Mesendoderm (in vitro differentiated cells): Measurements from ENCODE around the gene ENTPD3.

Experiments
- DNase-seq: peaks from one replicate; pipeline ENCODE4 v3.0.0; 2013
- H2AK5ac ChIP-seq: 2 replicates; pipeline ENCODE4 v1.6.1; 2013; ENCODE audit warnings: low read length, inconsistent platforms
- H2BK120ac ChIP-seq: 2 replicates; pipeline ENCODE4 v1.6.1; 2013; ENCODE audit warnings: low read depth, mild to moderate bottlenecking, low read length, moderate library complexity, mixed read lengths
- H2BK15ac ChIP-seq: replicated peaks from 2 replicates; pipeline ENCODE4 v1.6.1; 2013; ENCODE audit warnings: low read depth, mild to moderate bottlenecking, moderate library complexity
- H2BK5ac ChIP-seq: 2 replicates; pipeline ENCODE4 v1.6.1; 2013; ENCODE audit warnings: low read length, inconsistent platforms
- H3K18ac ChIP-seq: 2 replicates; pipeline ENCODE4 v1.6.1; 2013; ENCODE audit warnings: mild to moderate bottlenecking, low read length, mixed read lengths
- H3K23ac ChIP-seq: one replicate; pipeline ENCODE4 v1.6.1; 2013; ENCODE audit warnings: low read length
- H3K27ac ChIP-seq: 2 replicates; pipeline ENCODE4 v1.5.1; 2013; ENCODE audit warnings: low read depth, mild to moderate bottlenecking, inconsistent platforms, low read length, moderate library complexity
- H3K27me3 ChIP-seq: 2 replicates; pipeline ENCODE4 v1.6.1; 2013; ENCODE audit warnings: low read length, control low read depth, mild to moderate bottlenecking, inconsistent platforms; ENCODE audit not compliant: insufficient read depth, poor library complexity
- H3K36me3 ChIP-seq: 2 replicates; pipeline ENCODE4 v1.6.1; 2013; ENCODE audit warnings: low read length, inconsistent platforms; ENCODE audit not compliant: control insufficient read depth, insufficient read depth
- H3K4ac ChIP-seq: one replicate; pipeline ENCODE4 v1.6.1; 2013; ENCODE audit warnings: low read depth, mild to moderate bottlenecking, low read length, moderate library complexity
- H3K4me1 ChIP-seq: 2 replicates; pipeline ENCODE4 v1.6.1; 2013; ENCODE audit warnings: low read depth, low read length, inconsistent platforms; ENCODE audit not compliant: control insufficient read depth
- H3K4me2 ChIP-seq: 2 replicates; pipeline ENCODE4 v1.6.1; 2013; ENCODE audit warnings: low read length
- H3K4me3 ChIP-seq: 2 replicates; pipeline ENCODE4 v1.5.1; 2013; ENCODE audit warnings: mild to moderate bottlenecking, low read length
- H3K56ac ChIP-seq: one replicate; pipeline ENCODE4 v1.6.1; 2013; ENCODE audit warnings: low read length
- H3K79me1 ChIP-seq: 2 replicates; pipeline ENCODE4 v1.6.1; 2013; ENCODE audit warnings: low read length, inconsistent platforms
- H3K79me2 ChIP-seq: 2 replicates; pipeline ENCODE4 v1.6.1; 2013; ENCODE audit warnings: mild to moderate bottlenecking, low read length; ENCODE audit not compliant: control insufficient read depth, insufficient read depth
- H3K9ac ChIP-seq: 2 replicates; pipeline ENCODE4 v1.6.1; 2013; ENCODE audit warnings: low read length, inconsistent platforms
- H4K5ac ChIP-seq: one replicate; pipeline ENCODE4 v1.6.1; 2013; ENCODE audit warnings: low read length
- H4K8ac ChIP-seq: one replicate; pipeline ENCODE4 v1.6.1; 2013; ENCODE audit warnings: low read depth, mild to moderate bottlenecking, control low read depth, low read length, moderate library complexity
- WGBS: extraction: QIAGEN DNeasy Blood & Tissue Kit; methylation state at CpG from one replicate; pipeline ENCODE4 v1.1.7; 2013; ENCODE audit warnings: low lambda C conversion rate, missing lambda C conversion rate; ENCODE audit not compliant: insufficient coverage; ENCODE audit errors: extremely low coverage; 5-methylcytosine and 5-hydroxymethylcytosine counted together

Gene ENTPD3

GRCh38 chr3:40414270-40414669 lies 27.3 kb downstream of the ENTPD3 start:
- H3K4ac ChIP-seq, result no peak overlapping the region
- no CpG with 5 or more reads among the region's 1 CpG for WGBS
- no peak overlapping the region for H3K27ac ChIP-seq

GRCh38 chr3:40417845-40418543 lies 31.0 kb downstream of the ENTPD3 start:
- H3K27me3 ChIP-seq, result no peaks in the 10 kb centered on the region
- H3K56ac ChIP-seq, result no peak overlapping the region
- H3K4me3 ChIP-seq, result no peak overlapping the region
- H2BK5ac ChIP-seq, result no peak overlapping the region
- H2BK120ac ChIP-seq, result no peak overlapping the region
- no CpG with 5 or more reads among the region's 2 CpGs for WGBS
- no peak overlapping the region for H3K27ac ChIP-seq
- H3K9ac ChIP-seq, result no peak overlapping the region
- H4K8ac ChIP-seq, result no peak overlapping the region
- H3K4me2 ChIP-seq, result no peak overlapping the region
- H2AK5ac ChIP-seq, result no peak overlapping the region
- DNase-seq, result no peak
- H4K5ac ChIP-seq, result no peak overlapping the region
- H3K4me1 ChIP-seq, result no peaks in the 10 kb centered on the region
- no peak overlapping the region for H3K4ac ChIP-seq
- no peaks in the 10 kb centered on the region for H3K36me3 ChIP-seq
- no peak overlapping the region for H3K18ac ChIP-seq
- H3K23ac ChIP-seq, result no peak overlapping the region
- no peak overlapping the region for H2BK15ac ChIP-seq
- H3K79me1 ChIP-seq, result no peaks in the 10 kb centered on the region
- no peaks in the 10 kb centered on the region for H3K79me2 ChIP-seq

More at GRCh38 chr3:40414270-40414669, 27.3 kb downstream of the ENTPD3 start:
- no peaks in the 10 kb centered on the region for H3K79me2 ChIP-seq
- no peak overlapping the region for H2BK120ac ChIP-seq
- no peak overlapping the region for H2BK15ac ChIP-seq
- no peak overlapping the region for H3K9ac ChIP-seq
- no peak overlapping the region for H3K18ac ChIP-seq
- no peak overlapping the region for H4K8ac ChIP-seq
- no peak overlapping the region for H3K4me3 ChIP-seq
- H2BK5ac ChIP-seq, result no peak overlapping the region
- no peaks in the 10 kb centered on the region for H3K4me1 ChIP-seq
- no peak overlapping the region for H4K5ac ChIP-seq
- no peak for DNase-seq
- no peak overlapping the region for H2AK5ac ChIP-seq
- no peak overlapping the region for H3K56ac ChIP-seq
- H3K36me3 ChIP-seq, result no peaks in the 10 kb centered on the region
- H3K79me1 ChIP-seq, result no peaks in the 10 kb centered on the region
- no peak overlapping the region for H3K23ac ChIP-seq
- no peak overlapping the region for H3K4me2 ChIP-seq
- H3K27me3 ChIP-seq, result no peaks in the 10 kb centered on the region

GRCh38 chr3:40422861-40423260 lies 35.9 kb downstream of the ENTPD3 start:
- H3K27ac ChIP-seq, result no peak overlapping the region
- no peak overlapping the region for H3K56ac ChIP-seq
- no CpG with 5 or more reads among the region's 1 CpG for WGBS
- H3K4me1 ChIP-seq, result no peaks in the 10 kb centered on the region
- H2BK120ac ChIP-seq, result no peak overlapping the region
- no peaks in the 10 kb centered on the region for H3K79me1 ChIP-seq
- H4K5ac ChIP-seq, result no peak overlapping the region
- H3K23ac ChIP-seq, result no peak overlapping the region
- H2AK5ac ChIP-seq, result no peak overlapping the region
- no peak overlapping the region for H3K4me3 ChIP-seq
- no peak overlapping the region for H2BK15ac ChIP-seq
- H3K18ac ChIP-seq, result no peak overlapping the region
- DNase-seq, result no peak
- H3K27me3 ChIP-seq, result no peaks in the 10 kb centered on the region
- H3K79me2 ChIP-seq, result no peaks in the 10 kb centered on the region
- no peak overlapping the region for H2BK5ac ChIP-seq
- H4K8ac ChIP-seq, result no peak overlapping the region
- no peak overlapping the region for H3K4ac ChIP-seq
- H3K9ac ChIP-seq, result no peak overlapping the region
- H3K4me2 ChIP-seq, result no peak overlapping the region
- H3K36me3 ChIP-seq, result no peaks in the 10 kb centered on the region

GRCh38 chr3:40427045-40427669 lies 40.2 kb downstream of the ENTPD3 start:
- Histone ChIP-seq H3K4me3 (no peak overlapping the region), H3K4ac (no peak overlapping the region), H3K79me2 (no peaks in the 10 kb centered on the region), H3K18ac (no peak overlapping the region), H3K79me1 (no peaks in the 10 kb centered on the region), H3K36me3 (no peaks in the 10 kb centered on the region), H3K9ac (no peak overlapping the region), H3K4me2 (no peak overlapping the region), H4K5ac (no peak overlapping the region), H2BK15ac (no peak overlapping the region), H2BK5ac (no peak overlapping the region), H3K23ac (no peak overlapping the region), H4K8ac (no peak overlapping the region), H3K4me1 (no peaks in the 10 kb centered on the region), H2AK5ac (no peak overlapping the region), H3K27me3 (no peaks in the 10 kb centered on the region), H3K56ac (no peak overlapping the region), H2BK120ac (no peak overlapping the region), H3K27ac (no peak overlapping the region)
- WGBS, result no CpG with 5 or more reads among the region's 8 CpGs
- DNase-seq, result peak; percentile 3

- DNase-seq, result peak; percentile 26
- Histone ChIP-seq H3K79me1 (no peaks in the 10 kb centered on the region), H3K27me3 (no peaks in the 10 kb centered on the region), H3K36me3 (no peaks in the 10 kb centered on the region), H3K79me2 (no peaks in the 10 kb centered on the region), H4K5ac (no peak overlapping the region), H4K8ac (no peak overlapping the region), H3K4me2 (no peak overlapping the region), H2BK15ac (no peak overlapping the region), H2BK5ac (no peak overlapping the region), H3K4ac (no peak overlapping the region), H3K4me1 (no peaks in the 10 kb centered on the region), H3K56ac (no peak overlapping the region), H3K9ac (no peak overlapping the region), H3K4me3 (no peak overlapping the region), H2BK120ac (no peak overlapping the region), H3K27ac (no peak overlapping the region), H3K18ac (no peak overlapping the region), H2AK5ac (no peak overlapping the region), H3K23ac (no peak overlapping the region)
- no CpG with 5 or more reads among the region's 2 CpGs for WGBS
These were observed 45.8 kb downstream of the ENTPD3 start for GRCh38 chr3:40432793-40433192.
